Measurements from ENCODE around the gene KCNH4.

Gene KCNH4

DNA sequence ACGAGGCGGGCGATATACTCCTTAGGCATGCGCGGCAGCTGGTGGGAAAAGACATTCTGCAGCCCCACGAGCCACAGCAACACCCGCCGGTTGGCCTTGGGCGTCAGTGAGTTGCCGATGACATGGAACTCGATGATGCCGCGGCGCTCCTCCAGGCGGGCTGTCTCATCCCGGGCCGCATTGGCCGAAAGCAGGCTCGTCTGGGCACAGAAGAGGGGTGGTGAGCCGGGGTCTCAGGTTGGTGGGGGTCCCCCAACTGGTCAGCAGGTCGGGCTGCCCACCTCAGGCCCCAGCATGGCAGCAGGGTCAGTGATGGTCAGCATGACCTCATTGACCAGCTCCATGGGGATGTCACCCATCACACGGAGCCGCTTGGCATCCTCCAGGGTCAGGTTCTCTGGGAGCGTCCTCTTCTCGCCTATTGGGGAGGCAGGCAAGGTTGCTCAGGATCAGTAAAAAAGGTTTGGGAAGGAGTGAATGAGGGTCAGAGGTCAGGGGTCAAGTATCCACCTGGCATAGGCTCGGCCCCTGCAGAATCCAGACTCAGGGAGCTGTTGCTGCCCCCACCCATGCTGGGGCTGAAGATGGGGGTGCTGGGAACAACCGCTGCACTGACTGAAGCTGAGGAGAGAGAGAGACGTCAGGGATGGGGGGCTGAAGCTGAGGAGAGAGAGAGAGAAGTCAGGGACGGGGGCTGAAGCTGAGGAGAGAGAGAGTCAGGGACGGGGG lies 63.4 kb downstream of the KCNH4 start:
- DNase-seq (ENCODE audit: low read depth, low spot score): no peak

DNA sequence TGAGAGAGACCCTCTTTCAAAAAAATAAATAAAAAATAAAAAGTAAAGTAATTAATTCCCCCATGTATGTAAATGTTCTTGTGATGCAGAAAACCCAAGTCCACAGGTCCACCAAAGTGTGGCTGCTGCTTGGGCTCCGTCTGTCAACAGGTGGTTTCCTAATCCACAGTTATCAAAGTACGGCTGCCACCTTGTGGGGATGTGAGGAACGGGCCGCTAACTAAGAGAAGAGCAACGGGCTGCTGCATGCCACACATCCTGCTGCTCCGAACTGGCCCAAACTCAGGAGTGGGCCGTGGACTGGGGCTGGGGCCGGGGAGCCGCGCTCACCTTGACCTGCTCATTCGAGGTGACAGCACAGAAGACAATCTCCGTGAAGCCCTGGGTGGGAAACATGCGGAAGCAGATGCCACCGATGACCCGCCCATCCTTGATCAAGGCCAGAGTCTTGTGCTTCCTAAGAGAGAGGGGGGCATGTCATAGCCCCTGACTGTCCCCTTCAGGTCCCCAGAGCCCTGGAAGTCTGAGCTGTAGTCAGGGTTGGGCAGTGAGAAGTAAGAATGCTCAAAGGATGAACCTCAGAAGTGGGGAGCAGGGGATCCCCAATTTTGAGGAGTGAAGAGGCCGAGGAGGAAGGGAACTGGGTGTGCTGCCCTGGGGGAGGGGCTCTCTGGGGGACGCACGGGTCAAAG lies 64.1 kb downstream of the KCNH4 start:
- no peak for DNase-seq (ENCODE audit: low read depth, low spot score)

DNA sequence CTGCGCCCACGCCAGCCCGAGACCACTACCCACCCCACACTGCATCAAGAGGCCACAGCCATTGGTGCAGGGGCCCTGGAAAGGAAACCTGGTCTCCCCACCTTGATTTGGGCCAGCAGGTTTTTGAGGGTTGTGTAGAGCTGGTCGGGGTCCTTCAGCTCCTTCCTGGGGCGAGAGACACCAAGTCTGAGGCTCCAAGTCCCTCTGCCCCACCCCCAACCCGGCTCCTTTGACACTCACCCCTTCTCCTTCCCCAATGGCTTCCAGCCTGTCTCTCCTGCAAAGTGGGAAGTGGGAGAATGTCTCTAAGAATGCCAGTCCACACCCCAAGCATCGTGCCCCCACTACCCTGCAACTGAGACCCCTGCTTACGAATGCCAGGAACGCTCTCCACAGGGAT lies 66.8 kb downstream of the KCNH4 start:
- DNase-seq (ENCODE audit: low read depth, low spot score): no peak

DNA sequence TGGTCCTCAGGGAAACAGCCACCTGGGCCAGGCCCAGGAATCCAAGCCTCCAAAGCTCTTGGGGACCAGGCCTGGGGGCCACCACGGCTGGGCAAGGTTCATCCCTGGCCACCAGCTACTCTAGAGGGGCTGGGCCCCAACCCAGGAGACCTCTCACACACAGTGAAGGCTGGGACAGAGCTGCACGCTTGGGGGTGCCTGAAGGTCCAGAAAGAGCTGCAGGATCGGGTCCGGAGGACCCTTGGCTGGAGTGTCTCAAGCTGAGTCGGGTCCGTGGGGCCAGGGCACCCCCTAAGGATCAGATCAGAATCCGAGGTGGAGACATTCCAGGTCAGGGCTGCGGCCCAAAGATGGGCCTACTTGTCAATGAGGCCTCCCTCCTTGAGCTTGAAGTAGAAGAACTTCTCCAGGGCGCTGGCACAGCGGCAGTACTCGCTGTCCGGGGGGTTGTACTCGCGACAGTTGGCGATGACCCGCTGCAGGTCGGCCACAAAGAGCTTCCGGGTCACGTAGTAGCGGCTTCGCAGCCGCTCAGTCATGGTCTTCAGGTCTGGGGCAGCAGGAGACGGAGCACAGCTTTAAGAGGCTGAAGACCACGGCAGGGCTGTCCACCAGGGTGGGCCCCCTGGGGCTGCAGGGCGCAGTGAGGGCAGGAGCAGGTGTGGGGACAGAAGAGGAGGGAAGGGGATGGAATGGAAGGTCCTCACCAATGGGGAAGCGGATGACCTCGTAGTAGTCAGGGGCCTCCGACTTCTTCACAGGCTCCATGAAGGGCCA lies 67.5 kb downstream of the KCNH4 start:
- DNase-seq (ENCODE audit: low read depth, low spot score): no peak

DNA sequence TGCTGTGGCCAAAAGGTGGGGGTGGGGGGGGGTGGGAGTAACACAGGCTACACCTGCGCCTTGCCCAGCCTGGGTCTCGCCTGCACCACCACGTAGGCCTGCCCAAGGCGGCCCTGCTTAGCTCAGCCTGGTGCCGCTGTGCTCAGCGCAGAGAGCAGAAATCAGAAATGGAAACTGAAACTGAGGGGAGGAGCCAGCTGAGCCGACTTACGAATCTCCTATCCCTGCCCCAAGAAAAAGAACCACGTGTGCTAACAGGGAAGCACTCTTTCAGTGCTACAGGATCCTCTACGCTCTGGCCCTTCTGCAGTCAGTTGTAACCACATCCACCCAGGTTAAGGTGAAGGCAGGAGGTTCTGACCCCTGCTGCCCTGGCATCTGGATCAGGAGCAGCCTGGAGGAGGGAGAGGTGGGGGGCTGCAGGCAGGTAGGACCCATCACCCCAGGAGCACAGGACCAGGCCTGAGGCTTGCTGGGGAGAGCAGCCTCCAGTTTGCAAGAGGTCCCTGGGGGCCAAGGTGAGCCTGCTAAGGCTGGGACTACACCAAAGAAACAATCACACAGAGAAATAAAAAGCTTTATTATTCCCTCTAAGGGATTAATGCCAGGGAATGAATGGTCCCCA lies 68.3 kb downstream of the KCNH4 start, which contains the start of gene DHX58:
DHX58 (minus strand) TSS at position 163 of the 625 bp plus-strand sequence. CDS start 822 bp downstream, outside the sequence.
- DNase-seq (ENCODE audit: low read depth, low spot score): no peak

DNA sequence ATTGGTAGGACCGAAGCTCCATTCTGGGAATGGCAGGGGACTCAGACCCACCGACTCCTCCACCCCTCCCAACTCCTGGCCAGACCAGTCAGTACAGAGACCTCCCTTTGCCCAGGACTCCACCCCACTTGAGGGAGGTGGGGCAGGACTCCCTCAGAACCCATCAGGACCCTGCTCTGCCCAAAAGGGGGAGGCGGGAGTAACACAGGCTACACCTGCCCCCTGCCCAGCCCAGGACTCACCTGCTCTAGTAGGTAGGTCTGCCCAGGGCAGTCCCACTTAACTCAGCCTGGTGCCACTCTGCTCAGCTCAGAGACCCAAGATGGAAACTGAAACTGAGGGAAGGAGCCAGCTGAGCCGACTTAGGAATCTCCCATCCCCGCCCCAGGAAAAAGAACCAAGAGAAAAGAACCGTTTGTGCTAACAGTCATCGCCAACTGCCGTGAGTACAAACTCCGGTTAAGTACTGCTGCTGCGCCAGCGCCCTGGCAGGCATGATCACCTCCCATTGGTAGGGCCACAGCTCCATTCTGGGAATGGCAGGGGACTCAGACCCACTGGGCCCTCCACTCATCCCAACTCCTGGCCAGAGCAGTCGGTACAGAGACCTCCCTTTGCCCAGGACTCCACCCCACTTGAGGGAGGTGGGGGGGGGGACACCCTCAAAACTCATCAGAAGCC lies 68.9 kb downstream of the KCNH4 start:
- no peak for DNase-seq (ENCODE audit: low read depth, low spot score)

DNA sequence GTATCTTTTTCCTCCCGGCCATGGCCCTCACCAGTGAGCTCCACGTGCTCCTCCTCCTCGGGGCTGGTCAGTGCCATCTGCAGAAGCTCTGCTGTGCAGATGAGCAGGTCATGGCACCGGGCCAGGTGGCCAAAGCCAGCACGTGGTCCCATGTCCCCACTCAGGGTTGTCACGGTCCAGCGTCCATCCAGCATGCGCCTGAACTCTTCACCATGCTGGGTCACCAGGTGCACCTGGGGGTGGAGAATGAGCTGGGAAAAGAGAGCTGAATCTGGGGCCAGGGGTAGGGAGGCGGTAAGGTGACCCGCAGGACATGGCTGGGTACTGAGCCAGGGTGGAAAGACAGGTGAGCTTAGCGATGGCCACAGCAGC lies 69.7 kb downstream of the KCNH4 start:
- DNase-seq (ENCODE audit: low read depth, low spot score): no peak

DNA sequence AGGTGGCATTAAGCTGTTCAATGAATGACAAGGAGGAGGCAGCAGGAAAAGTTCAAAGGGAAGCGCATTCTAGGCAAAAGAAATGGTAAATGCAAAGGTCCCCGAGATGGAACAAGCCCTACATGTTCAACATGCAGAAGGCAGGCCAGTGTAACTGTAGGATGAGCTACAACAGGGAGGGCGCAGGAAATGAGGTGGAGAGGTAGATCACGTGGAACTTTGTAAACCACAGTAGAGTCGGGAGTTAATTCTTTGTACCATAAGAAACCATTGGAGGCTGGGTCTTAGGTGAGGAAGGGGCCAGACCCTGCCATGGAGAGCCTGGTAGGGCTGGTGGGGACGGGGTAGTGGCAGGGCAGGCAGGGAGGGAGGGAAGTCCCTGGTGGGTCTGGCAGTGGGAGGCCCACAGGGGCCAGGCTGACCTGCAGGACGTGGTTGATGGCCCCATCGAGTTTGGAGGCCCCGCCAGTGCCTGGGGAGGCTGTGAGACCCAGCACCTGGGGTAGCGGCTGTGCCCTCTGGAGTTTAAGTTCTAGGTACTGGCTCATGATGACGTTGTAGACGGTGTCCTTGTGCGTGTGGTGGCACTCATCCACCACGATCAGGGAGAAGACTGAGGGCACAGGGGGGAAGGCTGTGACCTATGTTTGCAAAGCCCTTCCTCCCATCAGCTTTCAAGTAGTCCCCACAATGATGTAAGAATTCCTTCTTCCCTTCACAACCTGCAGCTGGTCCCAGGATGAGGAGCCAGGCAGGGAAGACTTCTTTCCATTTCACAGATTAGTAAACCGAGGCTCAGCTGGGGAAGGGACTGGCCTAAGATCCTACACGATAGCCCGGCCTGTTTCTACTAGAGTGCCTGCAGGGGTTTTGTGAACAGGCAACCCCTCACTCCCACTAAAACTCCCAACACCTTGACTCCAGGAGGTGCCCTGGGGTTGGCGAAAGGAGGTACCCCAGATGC lies 70.4 kb downstream of the KCNH4 start:
- DNase-seq (ENCODE audit: low read depth, low spot score): no peak

DNA sequence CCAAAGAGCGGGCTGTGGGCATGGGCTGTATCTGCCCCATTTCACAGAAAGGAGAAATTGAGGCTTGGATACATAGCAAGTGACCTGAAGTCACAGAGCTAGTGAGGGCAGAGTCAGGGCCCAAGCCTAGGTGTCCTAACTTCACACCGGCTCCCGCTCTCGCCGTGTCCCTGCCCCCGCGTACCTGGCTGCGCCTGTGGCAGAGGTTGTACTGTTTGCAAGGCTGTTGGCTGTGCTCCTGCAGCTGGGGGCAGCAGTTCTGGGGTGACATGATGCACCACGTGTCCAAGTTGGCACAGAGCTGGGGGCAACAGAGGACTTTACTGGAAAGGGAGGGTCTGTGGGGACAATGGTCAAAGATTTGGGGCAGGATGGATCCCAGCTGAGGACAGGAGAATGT lies 71.9 kb downstream of the KCNH4 start:
- no peak for DNase-seq (ENCODE audit: low read depth, low spot score)

DNA sequence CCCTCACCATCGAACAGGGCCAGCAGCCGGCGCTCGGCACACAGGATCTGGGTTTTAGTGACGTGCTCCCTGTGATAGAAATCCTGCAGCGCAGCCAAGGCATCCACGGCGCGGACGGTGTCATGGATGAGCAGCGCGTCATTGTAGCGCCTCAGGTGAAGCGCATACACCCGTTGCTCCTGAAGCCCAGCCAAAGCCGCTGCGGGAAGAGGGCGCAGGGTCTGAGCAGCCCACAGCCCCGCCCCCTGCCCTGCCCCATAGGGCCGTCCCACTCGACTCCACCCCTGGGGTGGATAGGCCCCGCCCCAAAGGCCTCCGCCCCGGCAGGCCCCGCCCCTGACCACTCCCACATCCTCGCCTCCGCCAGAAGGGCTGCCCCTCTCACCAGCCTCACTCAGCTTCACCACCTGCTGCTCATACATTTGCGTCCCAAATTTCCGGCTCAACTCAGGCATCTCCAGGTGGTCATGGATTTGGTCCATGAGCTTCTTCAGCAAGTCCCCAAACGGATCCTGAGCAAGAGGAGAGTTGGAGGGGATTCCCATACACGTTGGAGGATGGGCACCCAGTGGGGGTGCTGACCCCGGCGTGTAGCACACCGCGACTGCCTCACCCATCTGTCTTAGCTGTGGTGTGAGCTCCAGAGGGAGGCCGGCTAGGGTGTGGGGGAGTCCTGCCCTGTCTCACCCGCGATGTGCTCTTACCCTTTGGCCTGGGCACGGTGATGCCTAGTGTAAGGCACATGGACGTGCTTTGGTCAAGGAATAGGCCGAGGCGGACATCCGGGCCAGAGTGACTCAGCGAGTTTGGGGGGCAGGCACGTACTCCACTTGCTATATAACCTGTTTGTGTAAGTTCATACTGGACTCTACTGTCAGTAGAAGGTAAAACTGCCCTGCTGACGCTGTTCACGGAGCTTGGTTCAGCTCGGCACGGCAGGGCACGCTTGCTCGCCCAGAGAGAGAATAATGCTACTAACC lies 73.1 kb downstream of the KCNH4 start:
- DNase-seq (ENCODE audit: low read depth, low spot score): no peak

DNA sequence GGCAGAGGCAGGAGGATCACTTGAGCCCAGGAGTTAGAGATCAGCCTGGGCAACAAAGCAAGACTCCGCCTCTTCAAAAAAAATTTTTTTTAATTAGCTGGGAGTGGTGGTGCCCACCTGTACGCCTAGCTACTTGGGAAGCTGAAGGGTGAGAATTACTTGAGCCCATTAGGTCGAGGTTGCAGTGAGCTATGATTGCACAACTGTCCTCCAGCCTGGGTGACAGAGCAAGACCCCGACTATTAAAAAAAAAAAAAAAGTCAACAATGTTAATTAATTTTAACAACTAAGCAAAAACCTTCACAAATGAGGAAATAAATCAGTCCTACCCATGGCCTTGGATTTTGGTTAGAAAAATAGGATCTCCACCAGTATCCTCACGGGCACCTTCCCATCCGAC lies 73.8 kb downstream of the KCNH4 start:
- no peak for DNase-seq (ENCODE audit: low read depth, low spot score)
